Measurements from ENCODE around the gene PTPRG. TPM values are rescaled to one million over a fixed set of nuclear protein-coding genes. Genes with fewer than 3 reads are reported as not detected.

PTPRG gene
- total RNA-seq, 2 donors from 2014 or later = 26.0 to 26.3 TPM

GRCh38 chr3:62011666-62012065 is 450.3 kb downstream of the PTPRG start:
- H3K27me3 ChIP-seq = no peaks in the 10 kb centered on the region

DNA sequence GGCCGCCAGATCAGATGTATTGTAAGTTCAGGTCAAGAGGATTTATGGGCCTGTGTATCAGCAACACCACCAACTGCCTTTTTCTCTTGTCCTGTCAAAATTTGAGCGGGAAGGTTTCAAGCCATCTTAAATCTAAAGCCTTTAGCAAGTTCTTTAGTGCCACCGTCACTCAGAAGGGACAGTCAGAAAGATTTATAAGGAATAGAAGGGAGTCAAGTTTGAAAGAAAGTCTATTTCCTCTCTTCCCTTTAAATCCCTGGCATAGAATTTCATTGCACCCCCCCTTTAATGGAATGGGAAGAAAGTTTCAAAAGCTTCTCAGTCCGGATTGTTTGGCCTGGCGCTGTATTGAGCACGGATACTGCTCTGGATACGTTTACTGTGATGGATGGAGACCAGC is 452.6 kb downstream of the PTPRG start:
- H3K27ac ChIP-seq = no peak overlapping the region
- no peak for DNase-seq
- H3K4me3 ChIP-seq = no peak overlapping the region
- intact Hi-C loops (cut with DNase I) = no loop called here
- no peaks in the 10 kb centered on the region for H3K9me3 ChIP-seq
- H3K9ac ChIP-seq (ENCODE audit: low read depth in 2 of 2, low read length in 2 of 2) = no peak overlapping the region
- no peak for TF ChIP-seq CTCF (IDR thresholded peaks at IDR 0.05)
- no peaks in the 10 kb centered on the region for H3K27me3 ChIP-seq
- no peaks in the 10 kb centered on the region for H3K4me1 ChIP-seq
- no peaks in the 10 kb centered on the region for H3K36me3 ChIP-seq

More at GRCh38 chr3:62011666-62012065, 450.3 kb downstream of the PTPRG start:
- no peak for DNase-seq
- H3K4me1 ChIP-seq = no peaks in the 10 kb centered on the region
- H3K4me3 ChIP-seq = no peak overlapping the region
- H3K27ac ChIP-seq = no peak overlapping the region
- intact Hi-C loops (cut with DNase I) = no loop called here
- no peak overlapping the region for H3K9ac ChIP-seq (ENCODE audit: low read depth in 2 of 2, low read length in 2 of 2)
- H3K9me3 ChIP-seq = no peaks in the 10 kb centered on the region
- H3K36me3 ChIP-seq = no peaks in the 10 kb centered on the region
- TF ChIP-seq CTCF (IDR thresholded peaks at IDR 0.05) = no peak

DNA sequence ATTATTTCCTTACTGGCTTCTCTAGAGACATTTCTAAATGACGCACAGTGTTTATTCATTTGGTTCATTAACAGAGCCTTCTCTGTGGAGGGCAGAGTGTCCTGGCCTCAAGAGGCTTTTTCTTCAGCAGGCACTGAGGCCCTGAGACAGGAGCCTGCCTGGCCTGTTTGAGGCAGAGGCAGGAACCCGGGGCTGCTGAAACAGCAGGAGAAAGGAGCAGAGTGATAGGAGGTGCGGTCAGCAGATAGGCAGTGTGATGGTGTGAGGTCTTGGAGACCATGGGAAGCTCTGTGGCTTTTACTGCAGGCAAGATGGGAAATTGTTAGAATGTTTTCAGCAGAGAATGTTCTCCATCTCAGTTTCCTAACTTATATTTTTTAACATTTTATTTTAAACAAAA is 453.7 kb downstream of the PTPRG start:
- TF ChIP-seq CTCF (IDR thresholded peaks at IDR 0.05) = no peak
- DNase-seq = no peak
- intact Hi-C loops (cut with DNase I) = no loop called here
- no peaks in the 10 kb centered on the region for H3K27me3 ChIP-seq
- no peak overlapping the region for H3K9ac ChIP-seq (ENCODE audit: low read depth in 2 of 2, low read length in 2 of 2)
- no peak overlapping the region for H3K27ac ChIP-seq
- H3K4me3 ChIP-seq = no peak overlapping the region
- no peaks in the 10 kb centered on the region for H3K36me3 ChIP-seq
- H3K9me3 ChIP-seq = no peaks in the 10 kb centered on the region
- H3K4me1 ChIP-seq = no peaks in the 10 kb centered on the region

DNA sequence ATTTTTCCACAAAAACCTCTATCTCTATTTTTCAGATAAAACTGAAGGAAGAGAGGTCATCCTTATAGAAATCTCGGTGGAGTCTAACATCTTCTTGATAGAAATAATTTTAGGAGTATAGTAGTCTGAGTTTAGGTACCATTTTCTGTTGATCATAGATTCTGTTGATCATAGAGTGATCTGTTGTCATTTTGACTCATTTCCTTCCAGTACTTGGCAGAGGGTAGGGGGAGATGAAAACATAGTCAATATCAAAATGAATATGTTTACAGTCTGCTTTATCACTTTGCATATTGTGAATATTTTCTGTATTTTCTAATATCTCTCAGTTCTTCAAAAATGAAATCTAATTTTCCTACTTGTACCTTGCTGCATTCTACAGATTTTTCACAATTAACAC is 458.5 kb downstream of the PTPRG start:
- H3K27me3 ChIP-seq = no peaks in the 10 kb centered on the region
- H3K9me3 ChIP-seq = no peaks in the 10 kb centered on the region
- no peak overlapping the region for H3K9ac ChIP-seq (ENCODE audit: low read depth in 2 of 2, low read length in 2 of 2)
- no peaks in the 10 kb centered on the region for H3K36me3 ChIP-seq
- H3K27ac ChIP-seq = no peak overlapping the region
- DNase-seq = no peak
- H3K4me1 ChIP-seq = no peaks in the 10 kb centered on the region
- intact Hi-C loops (cut with DNase I) = no loop called here
- no peak for TF ChIP-seq CTCF (IDR thresholded peaks at IDR 0.05)
- H3K4me3 ChIP-seq = no peak overlapping the region

- Histone ChIP-seq H3K36me3 (no peaks in the 10 kb centered on the region), H3K27me3 (no peaks in the 10 kb centered on the region), H3K4me3 (no peak overlapping the region), H3K9ac (ENCODE audit: low read depth in 2 of 2, low read length in 2 of 2) (no peak overlapping the region), H3K4me1 (no peaks in the 10 kb centered on the region), H3K27ac (no peak overlapping the region), H3K9me3 (no peaks in the 10 kb centered on the region)
- intact Hi-C loops (cut with DNase I) = no loop called here
- DNase-seq = no peak
- no peak for TF ChIP-seq CTCF (IDR thresholded peaks at IDR 0.05)
Measured at GRCh38 chr3:62020706-62021105, 459.3 kb downstream of the PTPRG start.

GRCh38 chr3:62022312-62022711 is 460.9 kb downstream of the PTPRG start:
- intact Hi-C loops (cut with DNase I) = no loop called here
- no peaks in the 10 kb centered on the region for H3K36me3 ChIP-seq
- DNase-seq = no peak
- H3K9me3 ChIP-seq = no peaks in the 10 kb centered on the region
- H3K27me3 ChIP-seq = no peaks in the 10 kb centered on the region
- no peaks in the 10 kb centered on the region for H3K4me1 ChIP-seq
- TF ChIP-seq CTCF (IDR thresholded peaks at IDR 0.05) = no peak
- no peak overlapping the region for H3K9ac ChIP-seq (ENCODE audit: low read depth in 2 of 2, low read length in 2 of 2)
- H3K27ac ChIP-seq = no peak overlapping the region
- no peak overlapping the region for H3K4me3 ChIP-seq
